Heart right ventricle (tissue), 16 donors: ENCODE data around the gene WNT5B. TPM values are rescaled to one million over a fixed set of nuclear protein-coding genes. Genes with fewer than 3 reads are reported as not detected.

Source experiments
- ATAC-seq, 8 donors: fragments of 200-7000 bp; cut with Tn5 transposase; one replicate each; pipeline ENCODE4 v1.9.1; 2020; ENCODE audit warnings: mild to moderate bottlenecking in 8 of 8, moderate library complexity in 8 of 8, moderate number of reproducible peaks in 1 of 8
- DNase-seq, 2 donors: peaks; one replicate each; pipeline ENCODE4 v3.0.0-alpha.2; 2020
- H3K27ac ChIP-seq, 10 donors: fragments of 200-600 bp; sonication (generic) in 2 of 10; one replicate each; pipeline versions ENCODE4 v1.5.0 to v1.8.0; 2020 to 2022; ENCODE audit warnings: mild to moderate bottlenecking in 3 of 10
- H3K27me3 ChIP-seq, 7 donors: fragments of 200-600 bp; one replicate each; pipeline ENCODE4 v1.8.0; 2021 to 2022; ENCODE audit warnings: mild to moderate bottlenecking in 2 of 7
- H3K36me3 ChIP-seq, 9 donors: fragments of 200-600 bp; sonication (generic) in 1 of 9; one replicate each; pipeline versions ENCODE4 v1.5.0 to v1.8.0; 2020 to 2022; ENCODE audit warnings: mild to moderate bottlenecking in 2 of 9
- H3K4me1 ChIP-seq, 9 donors: fragments of 200-600 bp; sonication (generic) in 1 of 9; one replicate each; pipeline versions ENCODE4 v1.5.0 to v1.8.0; 2020 to 2022; ENCODE audit warnings: mild to moderate bottlenecking in 4 of 9
- H3K4me3 ChIP-seq, 10 donors: fragments of 200-600 bp; sonication (generic) in 2 of 10; one replicate each; pipeline versions ENCODE4 v1.5.0 to v1.8.0; 2020 to 2022; ENCODE audit warnings: mild to moderate bottlenecking in 7 of 10, moderate library complexity in 2 of 10
- H3K9me3 ChIP-seq, 11 donors: fragments of 200-600 bp in 10 of 11; sonication (generic) in 2 of 11; one replicate each; pipeline versions ENCODE4 v1.5.0 to v1.8.0; 2013 to 2022; ENCODE audit warnings: mild to moderate bottlenecking in 2 of 11, control low read depth in 1 of 11, moderate library complexity in 1 of 11
- WGBS, 2 donors: extraction: QIAGEN DNeasy Blood & Tissue Kit; methylation state at CpG; one replicate each; pipeline ENCODE4 v1.1.7; 2013; ENCODE audit warnings: inconsistent platforms in 1 of 2; 5-methylcytosine and 5-hydroxymethylcytosine counted together
- intact Hi-C, 10 donors: fragments of 100-400 bp; cut with DNase I; formaldehyde crosslinking; loops; one replicate each; pipeline versions ENCODE4 v1.11.1 to v1.14.2; 2022
- polyA plus RNA-seq, 2 donors: library from polyadenylated mRNA; stranded (reverse); fragments of 200-250 nt; gene quantifications; one replicate each; pipeline ENCODE4 v1.2.3, GENCODE V29; 2013
- total RNA-seq, 10 donors: library from RNA; stranded (reverse); fragmentation: NEBNext Ultra II Directional in 3 of 10; extraction: Animal tissue kit (Norgen Biotek cat#: 25700) in 3 of 10; gene quantifications; one replicate each; pipeline versions ENCODE4 v1.2.1 to v1.2.4, GENCODE V29; 2021 to 2023
- TF ChIP-seq, protein P1 (sequence below), 9 donors: fragments of 200-600 bp; sonication (generic) in 2 of 9; IDR thresholded peaks; one replicate each; pipeline versions ENCODE4 v1.5.0 to v1.8.0; 2021 to 2022; ENCODE audit warnings: antibody characterized with exemption in 9 of 9, mild to moderate bottlenecking in 5 of 9, moderate library complexity in 1 of 9
- donor health status: Arrhythmogenic right ventricular cardiomyopathy.
- donor health status: ischemic (EF 13 %, LVEDD 7.1; RV severe dilation, severe dysfunction).
- donor health status: healthy with polysubstance abuse.
- donor health status: DM: no; HTN: yes; CAD: no.
- donor health status: DM: no; HTN: no; CAD: no.
- donor health status: ischemic (EF 25% LVEDD 6.9; RV normal size, moderate dysfunction).
- donor health status: ischemic (EF 25% LVEDD 5.7; RV mildly dilated, moderate dysfunction).
- donor health status: healthy.
- donor health status: DM: yes; HTN: yes; CAD: no.
- donor health status: Ischemic cardiomyopathy.
- donor health status: ischemic (EF 35%, LVEDD 5.7; RV mildly dilated, moderate dysfunction).
- donor health status: nonischemic (EF 11% LVEDD 7.7; RV severe dilation, severe dysfunction).
- donor health status: DM: yes; HTN: yes; CAD: no.
- donor health status: PGD.
- donor health status: ischemic (EF 29% LVEDD 5.4; RV normal size, mild dysfunction).
- donor health status: nonischemic (EF 23%, LVEDD 6.1; RV moderate dilation, normal function).

The WNT5B gene
- total and polyA plus RNA-seq, 12 donors = 0.34 to 2.5 (median 1.6) TPM

DNA sequence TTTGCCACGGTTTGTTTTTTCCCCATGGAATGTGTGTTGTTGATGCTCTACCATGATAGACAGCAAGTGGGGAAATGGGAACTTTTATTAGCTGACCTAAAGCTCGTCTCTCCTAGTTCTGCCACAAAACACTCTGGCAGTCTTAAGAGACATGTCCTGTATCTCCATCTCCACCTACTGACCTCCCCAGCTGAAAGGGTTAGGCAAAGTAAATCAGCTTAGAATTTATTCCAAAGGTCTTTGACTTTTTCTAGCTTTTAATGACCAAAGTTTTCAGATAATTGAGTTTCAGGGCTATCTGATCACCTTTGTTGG is 52.4 kb downstream of the WNT5B start:
- Histone ChIP-seq H3K4me1 (peaks cover 0 to 21% (median 7%) of the 10 kb centered on the region in 9 donors), H3K27me3 (no peaks in the 10 kb centered on the region), H3K4me3 (no peak overlapping the region), H3K27ac (peak overlapping the region in 9 of 10 donors; percentile 45 to 82 (median 63)), H3K36me3 (no peaks in the 10 kb centered on the region), H3K9me3 (peaks cover 0 to 2% (median 0%) of the 10 kb centered on the region in 11 donors)
- WGBS, 2 donors = 31 to 50% methylated on average over 2 of the region's 2 CpGs
- TF ChIP-seq, protein P1, sequence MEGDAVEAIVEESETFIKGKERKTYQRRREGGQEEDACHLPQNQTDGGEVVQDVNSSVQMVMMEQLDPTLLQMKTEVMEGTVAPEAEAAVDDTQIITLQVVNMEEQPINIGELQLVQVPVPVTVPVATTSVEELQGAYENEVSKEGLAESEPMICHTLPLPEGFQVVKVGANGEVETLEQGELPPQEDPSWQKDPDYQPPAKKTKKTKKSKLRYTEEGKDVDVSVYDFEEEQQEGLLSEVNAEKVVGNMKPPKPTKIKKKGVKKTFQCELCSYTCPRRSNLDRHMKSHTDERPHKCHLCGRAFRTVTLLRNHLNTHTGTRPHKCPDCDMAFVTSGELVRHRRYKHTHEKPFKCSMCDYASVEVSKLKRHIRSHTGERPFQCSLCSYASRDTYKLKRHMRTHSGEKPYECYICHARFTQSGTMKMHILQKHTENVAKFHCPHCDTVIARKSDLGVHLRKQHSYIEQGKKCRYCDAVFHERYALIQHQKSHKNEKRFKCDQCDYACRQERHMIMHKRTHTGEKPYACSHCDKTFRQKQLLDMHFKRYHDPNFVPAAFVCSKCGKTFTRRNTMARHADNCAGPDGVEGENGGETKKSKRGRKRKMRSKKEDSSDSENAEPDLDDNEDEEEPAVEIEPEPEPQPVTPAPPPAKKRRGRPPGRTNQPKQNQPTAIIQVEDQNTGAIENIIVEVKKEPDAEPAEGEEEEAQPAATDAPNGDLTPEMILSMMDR (IDR thresholded peaks at IDR 0.05) = no peak
- ATAC-seq (peak in 6 of 8 donors; percentile 13 to 66 (median 28)), DNase-seq (no peak)
- intact Hi-C loops = no loop called here

- Histone ChIP-seq H3K27ac (no peak overlapping the region), H3K4me1 (peaks cover 0 to 26% (median 18%) of the 10 kb centered on the region in 9 donors), H3K4me3 (no peak overlapping the region), H3K27me3 (no peaks in the 10 kb centered on the region), H3K9me3 (no peaks in the 10 kb centered on the region), H3K36me3 (peaks cover 0 to 3% (median 0%) of the 10 kb centered on the region in 9 donors)
- DNase-seq (no peak), ATAC-seq (no peak)
- intact Hi-C loops = no loop called here
- WGBS, 2 donors = 95 to 97% methylated on average over 5 of the region's 5 CpGs
- TF ChIP-seq, protein P1 (IDR thresholded peaks at IDR 0.05) = no peak
These were observed 59.2 kb downstream of the WNT5B start for GRCh38 chr12:1688086-1688710.

DNA sequence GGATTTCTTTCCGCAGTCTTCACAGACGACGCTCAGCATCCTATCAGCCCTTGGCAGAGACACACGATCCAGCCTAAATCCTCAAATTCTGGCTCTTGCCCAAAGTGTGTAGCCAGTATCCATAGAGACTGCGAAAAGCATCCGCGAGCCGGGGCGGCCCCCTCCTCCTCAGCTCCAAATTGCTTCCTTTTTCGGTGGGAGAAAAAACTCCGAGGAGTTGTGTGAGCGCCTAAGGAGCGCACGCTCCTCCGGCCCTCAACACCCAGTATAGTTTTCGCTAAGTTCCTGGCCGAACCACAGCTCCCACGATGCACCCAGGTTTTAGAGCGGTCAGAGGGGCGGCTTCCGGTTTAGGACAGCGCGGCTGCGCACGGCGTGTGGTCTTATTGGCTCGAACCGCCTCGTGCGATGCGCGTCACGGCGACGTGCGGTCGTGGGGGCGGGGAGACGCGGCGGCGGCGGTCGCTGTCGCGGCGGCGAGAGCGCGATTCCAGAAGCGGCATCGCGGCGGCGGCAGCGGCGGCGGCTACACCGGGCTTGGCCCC is 61.6 kb downstream of the WNT5B start, which contains the start of gene ADIPOR2:
Gene ADIPOR2 (plus strand): TSS at position 493 of the 545 bp plus-strand sequence. CDS start 63,274 bp downstream, outside the sequence.
- Histone ChIP-seq H3K27ac (peak within 1 kb of the TSS; percentile 85 to 97 (median 94)), H3K9me3 (no peaks in the 10 kb centered on the region), H3K36me3 (peaks cover 0 to 13% (median 0%) of the 10 kb centered on the region in 9 donors), H3K27me3 (no peaks in the 10 kb centered on the region), H3K4me1 (peaks cover 0 to 38% (median 20%) of the 10 kb centered on the region in 9 donors), H3K4me3 (peak within 1 kb of the TSS; percentile 70 to 96 (median 84))
- ATAC-seq = peak; percentile 99 to 100 (median 100)
- TF ChIP-seq, protein P1 (IDR thresholded peaks at IDR 0.05) = no peak
- DNase-seq = peak; percentile 95 to 96
- WGBS, 2 donors = 0% methylated on average over 33 to 59 of the region's 59 CpGs
- intact Hi-C loops = loop anchor here in 2 of 10 donors (5.0 kb wide), 2 partner anchors 33 to 82 kb away; no protein-coding TSS in a partner anchor

DNA sequence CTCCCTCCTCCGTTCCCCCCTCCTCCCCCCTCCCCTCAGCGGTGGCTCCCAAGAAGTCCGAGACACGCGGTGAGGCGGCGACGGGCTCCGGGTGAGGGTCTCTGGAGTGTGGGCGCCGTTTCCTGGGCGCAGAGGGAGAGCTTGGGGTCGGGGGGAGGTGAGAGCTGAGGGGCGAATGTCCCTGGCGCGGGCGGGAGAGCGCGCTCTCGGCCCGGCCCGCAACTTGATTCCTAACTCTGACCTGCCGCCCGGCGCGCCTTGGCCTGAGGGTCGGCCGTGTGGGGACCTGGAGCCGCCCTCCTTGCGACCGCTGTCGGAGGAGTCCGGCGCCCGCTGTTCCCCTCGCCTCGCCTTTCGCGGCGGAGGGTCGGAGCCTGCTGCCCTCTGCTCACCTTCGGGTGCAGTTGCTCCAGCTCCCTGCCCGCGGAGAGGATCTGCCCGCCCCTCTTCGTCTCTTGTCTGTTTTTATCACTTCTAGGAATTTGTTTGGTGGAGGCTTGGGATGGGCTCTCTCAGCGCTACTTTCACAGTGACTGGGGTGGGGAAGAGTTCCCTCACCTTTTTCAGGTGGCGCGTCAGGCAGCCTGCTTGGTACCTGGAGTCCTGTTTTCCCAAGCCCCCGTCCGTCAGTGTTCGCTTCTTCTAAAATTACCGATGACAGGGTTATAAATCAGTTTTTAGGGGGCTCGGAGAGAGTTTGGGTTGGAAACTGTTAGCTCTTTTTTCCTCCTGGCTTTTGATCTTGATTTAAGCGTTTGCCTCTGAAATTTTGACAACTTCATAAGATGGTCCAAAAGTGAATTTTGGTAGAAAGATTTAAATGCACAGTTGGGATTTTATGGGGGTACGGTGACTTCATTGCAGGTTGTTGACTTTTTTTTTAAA is 62.3 kb downstream of the WNT5B start:
- TF ChIP-seq, protein P1 (IDR thresholded peaks at IDR 0.05) = no peak
- peaks cover 0 to 13% (median 0%) of the 10 kb centered on the region in 9 donors for H3K36me3 ChIP-seq
- peak overlapping the region; percentile 85 to 97 (median 94) for H3K27ac ChIP-seq
- ATAC-seq (peak; percentile 48 to 79 (median 57)), DNase-seq (peak in 1 of 2 donors; percentile 52)
- intact Hi-C loops = loop anchor here in 2 of 10 donors (5.0 kb wide), 2 partner anchors 34 to 81 kb away; no protein-coding TSS in a partner anchor
- no peaks in the 10 kb centered on the region for H3K9me3 ChIP-seq
- 1% methylated on average over 49 to 56 of the region's 56 CpGs for WGBS, 2 donors
- no peaks in the 10 kb centered on the region for H3K27me3 ChIP-seq
- peaks cover 0 to 45% (median 26%) of the 10 kb centered on the region in 9 donors for H3K4me1 ChIP-seq
- H3K4me3 ChIP-seq = peak overlapping the region; percentile 70 to 96 (median 84)
